H54 (cell line): ENCODE data around the gene WWOX.

Source experiments
- DNase-seq: peaks from one replicate; pipeline ENCODE4 v3.0.0; 2011; ENCODE audit warnings: low spot score, mixed read lengths; ENCODE audit not compliant: insufficient read length
- FAIRE-seq: peaks from 3 replicates; lab custom pipeline; 2011; peaks lifted over from hg19 to GRCh38; lab: Jason Lieb, UNC
- POLR2A ChIP-seq: IDR thresholded peaks from 2 replicates; pipeline ENCODE4 v1.6.1; 2011; ENCODE audit warnings: low read depth, mild to moderate bottlenecking, low read length

WWOX gene

DNA sequence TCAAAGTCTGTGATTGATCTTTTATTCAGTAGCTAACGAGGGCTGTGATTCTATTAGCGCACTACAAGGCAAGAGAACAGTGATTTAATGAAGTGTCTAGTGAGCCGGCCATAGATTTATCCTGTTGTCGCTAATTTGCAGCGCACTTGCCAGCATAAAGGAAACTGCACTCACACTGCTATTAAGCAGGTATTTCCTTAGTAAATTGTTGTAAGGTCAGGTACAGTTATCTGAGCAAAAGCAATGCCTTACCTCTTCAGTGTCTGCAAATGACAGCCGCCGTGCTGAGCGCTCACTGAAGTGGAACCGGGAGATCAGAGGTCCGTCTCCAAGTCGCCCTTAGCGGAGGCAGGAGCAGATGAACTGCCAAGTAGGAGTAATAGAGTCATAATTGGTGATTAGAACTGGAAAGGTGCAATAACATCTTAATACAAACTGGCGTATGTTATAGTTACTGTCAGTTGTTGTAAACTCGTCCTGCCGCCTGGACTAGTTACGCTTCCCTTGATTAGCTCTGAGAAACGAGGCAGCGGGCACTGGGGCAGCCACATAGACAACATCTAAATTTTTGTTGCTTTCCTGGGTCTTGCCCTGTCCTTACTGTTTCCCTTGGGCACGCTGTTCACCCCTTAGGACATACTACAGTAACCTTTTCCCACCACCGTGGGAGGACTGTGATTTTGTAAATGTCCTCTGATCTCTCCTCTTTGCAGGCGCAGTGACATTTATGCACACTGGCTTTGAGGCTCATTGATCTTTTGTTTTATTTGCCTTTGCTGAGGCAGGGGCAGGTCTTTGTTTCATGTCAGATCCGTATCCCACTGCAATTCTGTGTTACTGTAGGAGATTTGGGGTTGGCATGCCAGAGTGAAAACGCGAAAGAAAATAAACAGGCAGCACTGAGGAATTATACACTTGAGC, 363.1 kb downstream of the WWOX start:
- no peak for FAIRE-seq

DNA sequence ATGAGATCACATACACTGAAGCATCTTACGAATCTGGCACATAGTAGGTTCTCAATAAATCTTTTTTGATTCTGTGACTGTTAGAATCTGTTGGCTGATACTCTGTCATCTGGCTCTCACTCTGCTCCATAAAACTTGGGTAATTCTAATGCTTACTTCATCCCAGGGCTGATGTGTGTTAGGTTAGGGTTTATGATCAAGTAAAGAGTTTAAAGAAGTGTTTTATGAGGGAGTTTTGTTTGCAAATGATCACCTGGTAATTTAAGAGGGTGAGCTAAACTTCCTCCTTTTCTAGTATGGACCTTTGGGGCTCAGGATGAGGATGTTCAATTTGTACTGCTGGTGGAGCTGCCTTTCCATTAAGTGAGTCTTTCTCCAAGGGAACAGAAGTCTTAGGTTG, 364.1 kb downstream of the WWOX start:
- FAIRE-seq = no peak
- TF ChIP-seq POLR2A = no peak
- DNase-seq = no peak

More for the DNA sequence above, 363.1 kb downstream of the WWOX start:
- no peak for TF ChIP-seq POLR2A
- DNase-seq = no peak

DNA sequence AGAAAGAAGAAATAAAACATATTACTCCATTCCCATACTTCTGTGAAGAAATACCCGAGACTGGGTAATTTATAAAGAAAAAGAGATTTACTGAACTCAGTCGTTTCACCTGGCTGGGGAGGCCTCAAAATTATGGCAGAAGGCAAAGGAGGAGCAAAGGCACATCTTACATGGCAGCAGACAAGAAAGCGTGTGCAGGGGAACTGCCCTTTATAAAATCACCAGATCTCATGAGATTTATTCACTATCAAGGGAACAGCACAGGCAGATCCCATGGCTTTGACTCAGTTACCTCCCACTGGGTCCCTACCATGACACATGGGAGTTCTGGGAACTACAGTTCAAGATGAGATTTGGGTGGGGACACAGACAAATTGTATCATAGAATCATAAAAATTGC, 365.4 kb downstream of the WWOX start:
- no peak for TF ChIP-seq POLR2A
- DNase-seq = no peak
- FAIRE-seq = no peak

DNA sequence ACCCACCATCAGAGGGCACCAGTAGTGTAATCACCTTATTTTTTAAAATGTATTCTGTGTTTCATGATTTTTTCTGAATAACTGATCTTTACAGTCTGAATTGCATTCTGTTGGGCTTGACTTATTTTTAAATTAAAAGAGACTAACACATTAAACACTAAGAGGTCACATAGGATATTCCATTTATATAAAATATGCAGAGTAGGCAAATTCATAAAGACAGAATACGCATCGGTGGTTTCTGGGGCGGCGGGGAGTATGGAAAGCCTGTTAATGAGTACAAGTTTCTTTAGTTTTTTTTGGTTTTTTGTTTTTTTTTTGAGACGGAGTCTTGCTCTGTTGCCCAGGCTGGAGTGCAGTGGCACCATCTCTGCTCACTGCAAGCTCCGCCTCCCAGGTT, 366.3 kb downstream of the WWOX start:
- FAIRE-seq (no peak), DNase-seq (no peak)
- TF ChIP-seq POLR2A = no peak

DNA sequence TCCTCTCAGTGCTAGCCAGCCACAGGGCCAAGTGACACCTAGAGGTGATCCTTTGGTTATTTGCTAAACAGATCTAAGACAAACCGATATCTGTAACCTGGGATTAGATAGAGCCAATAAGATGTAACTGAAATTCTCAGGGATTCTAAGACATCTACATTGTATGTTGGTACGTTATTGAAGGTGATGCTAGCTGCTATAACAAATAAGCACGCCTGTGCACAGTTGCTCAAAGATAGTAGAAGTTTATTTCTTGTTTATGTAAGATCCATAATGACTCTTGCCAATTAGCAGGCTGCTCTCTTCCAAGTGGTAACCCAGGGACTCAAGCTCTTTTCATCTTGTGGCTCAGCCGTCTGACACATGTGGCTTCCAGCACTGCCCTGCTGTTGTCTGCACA, 370.3 kb downstream of the WWOX start:
- no peak for DNase-seq
- TF ChIP-seq POLR2A = no peak
- FAIRE-seq = no peak

DNA sequence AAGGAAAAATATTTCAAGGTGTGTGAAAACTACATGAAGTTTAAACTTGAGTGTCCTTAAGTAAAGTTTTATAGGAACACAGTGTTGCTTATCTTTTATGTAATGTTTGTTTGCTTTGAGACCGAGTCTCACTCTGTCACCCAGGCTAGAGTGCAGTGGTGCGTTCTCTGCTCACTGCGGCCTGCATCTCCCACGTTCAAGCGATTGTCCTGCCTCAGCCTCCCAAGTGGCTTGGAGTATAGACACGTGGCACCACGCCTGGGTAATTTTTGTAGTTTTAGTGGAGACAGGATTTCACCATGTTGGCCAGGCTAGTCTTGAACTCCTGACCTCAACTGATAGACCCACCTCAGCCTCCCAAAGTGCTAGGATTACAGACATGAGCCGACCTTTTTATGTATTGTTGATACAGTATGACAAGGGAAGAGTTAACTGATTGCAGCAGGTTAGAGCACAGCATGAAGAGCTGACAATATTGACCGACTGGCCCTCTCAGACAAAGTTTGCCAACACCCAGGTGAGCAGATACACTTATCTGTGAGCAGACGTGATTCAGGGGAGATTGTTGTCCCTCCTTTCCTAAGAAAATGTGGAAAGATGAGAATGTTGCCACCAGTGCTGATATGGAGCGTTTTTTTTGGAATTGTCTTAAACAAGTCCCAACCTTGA, 373.7 kb downstream of the WWOX start:
- FAIRE-seq = no peak

DNA sequence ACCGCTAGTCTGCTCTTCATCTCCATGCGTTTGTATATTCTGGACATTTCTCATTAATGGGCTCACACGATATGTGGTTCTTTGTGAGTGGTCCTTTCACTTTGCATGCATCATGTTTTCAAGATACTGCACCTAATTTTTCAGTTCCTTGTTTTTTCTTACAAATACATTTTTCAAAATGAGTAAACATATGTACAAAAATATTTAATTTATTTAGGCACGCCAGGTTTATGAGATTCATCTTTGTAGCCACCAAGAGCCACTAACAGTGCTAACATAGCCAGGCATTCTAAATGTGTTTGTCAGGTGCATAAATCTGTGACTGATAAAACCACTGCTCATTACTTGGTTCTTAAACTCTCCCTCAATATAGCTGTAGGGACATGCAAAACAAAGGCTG, 375.3 kb downstream of the WWOX start:
- no peak for TF ChIP-seq POLR2A
- FAIRE-seq (no peak), DNase-seq (no peak)

More for the DNA sequence above, 373.7 kb downstream of the WWOX start:
- TF ChIP-seq POLR2A = no peak
- DNase-seq = no peak

DNA sequence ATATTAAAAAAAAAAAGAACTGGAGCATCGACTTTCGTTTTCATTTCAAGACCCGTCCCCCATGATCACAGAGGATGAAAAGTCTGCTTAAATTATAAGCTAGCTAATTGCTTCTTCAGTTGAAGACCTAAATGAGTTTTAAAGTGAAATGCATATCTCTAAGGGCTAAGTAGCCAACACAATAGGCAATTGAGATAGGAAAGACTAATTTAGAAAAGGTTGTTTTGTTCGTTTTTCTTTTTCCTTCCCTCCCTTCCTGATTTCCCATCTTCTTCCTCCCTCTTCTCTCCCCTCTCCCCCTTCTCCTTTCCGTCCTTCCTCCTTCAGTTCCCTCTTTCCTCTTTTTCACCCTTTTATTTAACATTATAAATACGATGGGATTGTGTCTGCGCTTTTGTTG, 377.2 kb downstream of the WWOX start:
- DNase-seq (no peak), FAIRE-seq (no peak)
- no peak for TF ChIP-seq POLR2A

DNA sequence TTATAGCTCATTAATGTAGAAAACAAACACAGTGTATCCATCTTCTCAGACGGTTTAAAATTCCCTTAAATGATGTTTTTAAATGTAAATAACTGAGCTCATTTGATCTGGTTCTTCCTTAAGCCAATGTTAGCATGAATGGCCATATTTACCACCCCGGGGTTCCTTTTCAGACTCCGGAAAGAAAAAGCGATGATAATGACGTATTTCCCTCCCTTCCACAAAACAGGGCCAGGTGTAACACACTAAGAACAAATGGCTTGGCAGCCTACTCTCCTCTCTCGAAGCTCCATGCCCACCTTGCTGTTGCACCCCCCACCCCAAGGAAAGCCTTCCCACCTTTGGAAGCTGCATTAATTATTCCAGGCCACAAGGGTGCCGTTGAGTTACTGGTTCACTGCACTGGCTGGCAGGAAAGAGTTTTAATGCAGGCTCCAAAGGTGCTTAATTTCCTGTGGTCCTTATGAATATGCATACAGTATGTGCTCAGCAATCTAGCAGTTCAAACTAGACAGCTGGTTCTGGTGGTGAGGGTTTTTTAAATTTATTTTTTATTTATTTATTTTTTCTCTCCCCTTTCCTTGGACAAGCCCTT, 378.9 kb downstream of the WWOX start:
- DNase-seq (no peak), FAIRE-seq (no peak)
- no peak for TF ChIP-seq POLR2A

DNA sequence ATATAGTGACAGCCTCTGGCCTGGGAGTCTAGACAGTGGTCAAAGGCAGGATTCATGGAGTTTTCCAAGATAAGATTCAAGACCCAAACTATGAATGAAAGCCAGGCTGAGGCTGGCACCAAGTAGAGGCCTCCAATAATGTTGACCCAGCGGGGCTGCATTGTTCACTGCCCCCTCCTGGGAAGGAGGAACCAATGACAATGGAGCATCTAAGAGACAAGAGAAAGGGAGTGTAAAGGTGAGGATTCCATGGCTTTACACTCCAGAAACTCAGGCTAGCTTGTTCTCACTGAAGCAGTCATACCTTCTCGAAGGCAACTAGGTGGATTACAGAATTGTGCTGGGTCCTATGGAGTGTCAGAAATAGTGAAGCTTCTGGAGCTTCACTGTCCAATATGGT, 380.3 kb downstream of the WWOX start:
- TF ChIP-seq POLR2A = no peak
- DNase-seq = no peak
- no peak for FAIRE-seq

DNA sequence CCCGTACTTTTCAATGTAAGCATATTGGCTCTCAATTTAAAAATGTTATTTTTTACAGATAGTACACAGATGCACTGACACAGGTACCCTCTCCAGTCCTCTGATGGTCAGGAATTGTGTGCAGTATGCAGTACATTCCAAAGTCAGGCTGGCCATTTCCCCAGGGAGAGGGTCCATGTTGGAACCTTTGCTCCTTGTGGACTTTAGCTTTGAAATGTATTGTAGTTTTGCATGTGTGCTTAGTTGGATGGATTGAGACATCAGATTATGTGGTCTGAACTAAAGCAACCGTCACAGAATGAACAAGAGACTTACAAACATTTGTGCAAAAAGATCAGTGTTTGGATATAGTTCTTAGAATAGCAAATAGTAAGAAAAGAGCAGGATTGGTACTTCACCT, 381.1 kb downstream of the WWOX start:
- TF ChIP-seq POLR2A = no peak
- no peak for FAIRE-seq
- no peak for DNase-seq

DNA sequence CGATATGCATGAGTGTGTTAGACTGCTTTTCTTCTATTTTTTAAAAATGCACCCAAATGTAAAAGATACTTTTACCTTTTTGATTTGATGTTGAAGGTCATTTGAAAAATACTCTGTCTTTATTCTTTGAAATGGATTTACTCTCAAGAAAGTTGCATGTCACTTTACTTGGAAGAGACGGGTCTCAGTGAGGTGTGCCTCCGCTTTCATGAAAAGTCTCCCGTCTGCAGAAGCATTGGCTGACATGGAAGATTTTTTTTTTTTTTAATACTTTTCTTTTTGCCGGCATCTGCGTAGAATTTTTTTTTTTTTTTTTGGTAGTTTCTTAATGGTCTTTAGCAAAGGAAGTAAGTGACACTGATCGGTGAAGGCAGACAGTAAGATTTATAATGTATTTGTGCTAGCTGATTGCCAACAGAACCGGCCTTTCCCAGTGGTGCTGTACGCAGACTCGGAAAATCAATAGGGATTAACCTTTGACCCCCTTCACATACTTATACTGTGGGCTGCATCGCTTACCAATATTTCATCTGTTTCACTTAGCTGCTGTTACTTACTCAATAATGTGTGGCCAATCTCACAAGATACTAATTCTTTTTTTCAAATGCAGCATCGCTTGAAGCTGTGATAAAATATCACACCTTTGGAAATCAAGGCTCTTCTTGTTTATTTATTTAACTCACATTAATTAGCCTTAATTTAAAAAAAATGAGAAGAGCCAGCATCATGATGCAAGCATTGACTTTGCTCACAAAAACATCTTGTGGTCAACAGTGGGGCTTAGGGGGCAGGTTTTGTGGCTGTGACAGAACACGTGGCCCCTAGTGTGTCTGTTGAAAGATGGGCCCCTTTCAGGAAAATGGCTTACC, 383.9 kb downstream of the WWOX start:
- DNase-seq = no peak
- no peak for FAIRE-seq
- no peak for TF ChIP-seq POLR2A

DNA sequence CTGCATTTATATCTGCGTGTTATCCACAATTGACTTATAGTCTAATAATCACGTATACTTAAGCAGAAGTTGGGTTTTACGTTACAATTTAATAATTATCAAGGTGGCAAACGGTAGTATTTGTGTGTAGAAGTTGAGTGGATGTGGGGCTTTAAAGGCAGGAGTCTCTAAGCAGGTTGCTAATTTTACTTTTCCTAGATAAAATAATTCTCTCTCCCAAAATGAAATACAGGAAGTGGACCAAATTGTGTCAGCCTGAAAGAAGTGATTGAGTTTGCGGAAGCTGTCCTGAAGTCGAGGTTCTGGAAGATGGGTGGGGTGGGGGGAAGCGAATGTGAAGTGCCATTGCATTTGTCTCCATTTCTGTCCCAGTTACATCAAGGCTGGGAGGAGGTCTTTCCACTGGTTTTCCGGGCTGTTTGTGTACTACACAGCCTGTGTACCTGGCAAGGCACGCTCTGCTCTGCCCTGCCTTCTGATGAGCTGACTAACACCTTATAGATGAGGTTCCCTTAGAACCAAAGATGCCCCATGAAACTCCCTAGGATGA, 385.1 kb downstream of the WWOX start:
- FAIRE-seq (no peak), DNase-seq (no peak)
- TF ChIP-seq POLR2A = no peak
